Activated CD4-positive, alpha-beta T cell treated with anti-CD3 and anti-CD28 coated beads, Interleukin-2, amount 10 ng/mL, durations not matched to agents 7 days and 5 days (primary cell): ENCODE results near the gene SORCS3. TPM values are rescaled to one million over a fixed set of nuclear protein-coding genes. Genes with fewer than 3 reads are reported as not detected.

ENCODE experiments used
- CTCF ChIA-PET: fragments of 350-600 bp; sonication (Branson Sonifier 250); formaldehyde crosslinking; loops from one replicate; lab custom pipeline; 2021; ENCODE audit warnings: antibody characterized with exemption; lab: Charles Lee
- POLR2A ChIA-PET: fragments of 350-600 bp; sonication (Branson Sonifier 250); formaldehyde crosslinking; loops from one replicate; lab custom pipeline; 2021; ENCODE audit warnings: antibody characterized with exemption; lab: Charles Lee
- DNase-seq: peaks from one replicate; pipeline ENCODE4 v3.0.0-alpha.2; 2020
- H3K27ac Mint-ChIP-seq: one replicate; pipeline ENCODE4 v1.8.0; 2021; ENCODE audit warnings: mild to moderate bottlenecking, moderate library complexity, mixed read lengths
- H3K27me3 Mint-ChIP-seq: one replicate; pipeline ENCODE4 v1.8.0; 2021; ENCODE audit warnings: mixed read lengths
- H3K36me3 Mint-ChIP-seq: one replicate; pipeline ENCODE4 v1.8.0; 2021; ENCODE audit warnings: low read depth, mixed read lengths
- H3K4me1 Mint-ChIP-seq: one replicate; pipeline ENCODE4 v1.8.0; 2021; ENCODE audit warnings: mixed read lengths
- H3K4me3 Mint-ChIP-seq: one replicate; pipeline ENCODE4 v1.8.0; 2021; ENCODE audit warnings: mild to moderate bottlenecking, moderate library complexity, mixed read lengths
- H3K9me3 Mint-ChIP-seq: one replicate; pipeline ENCODE4 v1.8.0; 2021; ENCODE audit warnings: mixed read lengths
- total RNA-seq, 2 experiments: library from RNA; stranded (reverse); gene quantifications; one replicate each; pipeline ENCODE4 v1.2.3, GENCODE V29; 2021

The SORCS3 gene
- total RNA-seq, 2 experiments from 2014 or later: 0.17 TPM; not detected in 1

GRCh38 chr10:105258036-105258673 lies 617.1 kb downstream of the SORCS3 start:
- Mint-ChIP-seq H3K4me1 (no peaks in the 10 kb centered on the region), H3K36me3 (no peaks in the 10 kb centered on the region), H3K27ac (no peak overlapping the region), H3K27me3 (no peaks in the 10 kb centered on the region), H3K9me3 (no peaks in the 10 kb centered on the region), H3K4me3 (no peak overlapping the region)
- ChIA-PET POLR2A (no interaction called here), CTCF (no interaction called here)
- no peak for DNase-seq

- Mint-ChIP-seq H3K27me3 (no peaks in the 10 kb centered on the region), H3K36me3 (no peaks in the 10 kb centered on the region)
- POLR2A ChIA-PET: no interaction called here
Measured at GRCh38 chr10:105258674-105259065, 617.6 kb downstream of the SORCS3 start.

GRCh38 chr10:105259201-105259600 lies 618.1 kb downstream of the SORCS3 start:
- no peak for DNase-seq
- no peaks in the 10 kb centered on the region for H3K9me3 Mint-ChIP-seq
- ChIA-PET POLR2A (no interaction called here), CTCF (no interaction called here)
- H3K36me3 Mint-ChIP-seq: no peaks in the 10 kb centered on the region
- no peaks in the 10 kb centered on the region for H3K27me3 Mint-ChIP-seq
- no peaks in the 10 kb centered on the region for H3K4me1 Mint-ChIP-seq
- no peak overlapping the region for H3K27ac Mint-ChIP-seq
- H3K4me3 Mint-ChIP-seq: no peak overlapping the region

More at GRCh38 chr10:105258674-105259065, 617.6 kb downstream of the SORCS3 start:
- Mint-ChIP-seq H3K4me1 (no peaks in the 10 kb centered on the region), H3K4me3 (no peak overlapping the region), H3K27ac (no peak overlapping the region), H3K9me3 (no peaks in the 10 kb centered on the region)
- no peak for DNase-seq
- CTCF ChIA-PET: no interaction called here

GRCh38 chr10:105262666-105263065 lies 621.6 kb downstream of the SORCS3 start:
- no peaks in the 10 kb centered on the region for H3K36me3 Mint-ChIP-seq
- DNase-seq: no peak
- ChIA-PET CTCF (no interaction called here), POLR2A (no interaction called here)
- H3K27me3 Mint-ChIP-seq: no peaks in the 10 kb centered on the region
- H3K4me3 Mint-ChIP-seq: no peak overlapping the region
- no peaks in the 10 kb centered on the region for H3K9me3 Mint-ChIP-seq
- H3K4me1 Mint-ChIP-seq: no peaks in the 10 kb centered on the region
- H3K27ac Mint-ChIP-seq: no peak overlapping the region

- Mint-ChIP-seq H3K4me3 (no peak overlapping the region), H3K36me3 (no peaks in the 10 kb centered on the region), H3K27ac (no peak overlapping the region), H3K4me1 (no peaks in the 10 kb centered on the region), H3K27me3 (no peaks in the 10 kb centered on the region), H3K9me3 (no peaks in the 10 kb centered on the region)
- DNase-seq: no peak
- ChIA-PET CTCF (no interaction called here), POLR2A (no interaction called here)
Measured at GRCh38 chr10:105266966-105267539, 626.0 kb downstream of the SORCS3 start.

GRCh38 chr10:105268961-105269360 lies 627.9 kb downstream of the SORCS3 start:
- ChIA-PET POLR2A (no interaction called here), CTCF (no interaction called here)
- H3K4me3 Mint-ChIP-seq: no peak overlapping the region

GRCh38 chr10:105269689-105270088 lies 628.6 kb downstream of the SORCS3 start:
- H3K27me3 Mint-ChIP-seq: no peaks in the 10 kb centered on the region
- no peak overlapping the region for H3K27ac Mint-ChIP-seq
- H3K4me1 Mint-ChIP-seq: peaks cover 3% of the 10 kb centered on the region
- H3K9me3 Mint-ChIP-seq: no peaks in the 10 kb centered on the region
- no peak overlapping the region for H3K4me3 Mint-ChIP-seq
- CTCF ChIA-PET: no interaction called here
- no peaks in the 10 kb centered on the region for H3K36me3 Mint-ChIP-seq
- POLR2A ChIA-PET: no interaction called here
- DNase-seq: no peak

More at GRCh38 chr10:105268961-105269360, 627.9 kb downstream of the SORCS3 start:
- Mint-ChIP-seq H3K27ac (no peak overlapping the region), H3K36me3 (no peaks in the 10 kb centered on the region), H3K9me3 (no peaks in the 10 kb centered on the region), H3K27me3 (no peaks in the 10 kb centered on the region), H3K4me1 (no peaks in the 10 kb centered on the region)
- DNase-seq: no peak

GRCh38 chr10:105274556-105275070 lies 633.5 kb downstream of the SORCS3 start:
- DNase-seq: no peak
- Mint-ChIP-seq H3K4me3 (no peak overlapping the region), H3K27ac (no peak overlapping the region), H3K4me1 (peaks cover 7% of the 10 kb centered on the region), H3K36me3 (no peaks in the 10 kb centered on the region), H3K27me3 (no peaks in the 10 kb centered on the region), H3K9me3 (no peaks in the 10 kb centered on the region)
- POLR2A ChIA-PET: no interaction called here
- CTCF ChIA-PET: no interaction called here

- no peak overlapping the region for H3K27ac Mint-ChIP-seq
- CTCF ChIA-PET: no interaction called here
- no peak for DNase-seq
- POLR2A ChIA-PET: no interaction called here
- H3K9me3 Mint-ChIP-seq: no peaks in the 10 kb centered on the region
- H3K4me3 Mint-ChIP-seq: no peak overlapping the region
- no peaks in the 10 kb centered on the region for H3K27me3 Mint-ChIP-seq
- H3K36me3 Mint-ChIP-seq: no peaks in the 10 kb centered on the region
- H3K4me1 Mint-ChIP-seq: peaks cover 7% of the 10 kb centered on the region
Measured at GRCh38 chr10:105278439-105278838, 637.3 kb downstream of the SORCS3 start.

GRCh38 chr10:105279101-105279500 lies 638.0 kb downstream of the SORCS3 start:
- no peaks in the 10 kb centered on the region for H3K27me3 Mint-ChIP-seq
- H3K27ac Mint-ChIP-seq: no peak overlapping the region
- no peak overlapping the region for H3K4me3 Mint-ChIP-seq

GRCh38 chr10:105280895-105281294 lies 639.8 kb downstream of the SORCS3 start:
- Mint-ChIP-seq H3K9me3 (no peaks in the 10 kb centered on the region), H3K36me3 (no peaks in the 10 kb centered on the region), H3K4me3 (no peak overlapping the region), H3K27ac (no peak overlapping the region), H3K27me3 (no peaks in the 10 kb centered on the region), H3K4me1 (no peaks in the 10 kb centered on the region)
- ChIA-PET CTCF (no interaction called here), POLR2A (no interaction called here)
- no peak for DNase-seq

More at GRCh38 chr10:105279101-105279500, 638.0 kb downstream of the SORCS3 start:
- Mint-ChIP-seq H3K9me3 (no peaks in the 10 kb centered on the region), H3K36me3 (no peaks in the 10 kb centered on the region), H3K4me1 (peaks cover 7% of the 10 kb centered on the region)
- ChIA-PET POLR2A (no interaction called here), CTCF (no interaction called here)
- DNase-seq: no peak

GRCh38 chr10:105284476-105285215 lies 643.6 kb downstream of the SORCS3 start:
- H3K4me3 Mint-ChIP-seq: no peak overlapping the region
- ChIA-PET POLR2A (no interaction called here), CTCF (no interaction called here)
- DNase-seq: no peak
- peaks cover 2% of the 10 kb centered on the region for H3K27me3 Mint-ChIP-seq
- no peak overlapping the region for H3K27ac Mint-ChIP-seq
- no peaks in the 10 kb centered on the region for H3K36me3 Mint-ChIP-seq
- no peaks in the 10 kb centered on the region for H3K4me1 Mint-ChIP-seq
- no peaks in the 10 kb centered on the region for H3K9me3 Mint-ChIP-seq

- POLR2A ChIA-PET: no interaction called here
- CTCF ChIA-PET: no interaction called here
- H3K27me3 Mint-ChIP-seq: peaks cover 2% of the 10 kb centered on the region
- no peak for DNase-seq
- H3K4me1 Mint-ChIP-seq: no peaks in the 10 kb centered on the region
- H3K9me3 Mint-ChIP-seq: no peaks in the 10 kb centered on the region
- H3K27ac Mint-ChIP-seq: no peak overlapping the region
- no peak overlapping the region for H3K4me3 Mint-ChIP-seq
- H3K36me3 Mint-ChIP-seq: no peaks in the 10 kb centered on the region
Measured at GRCh38 chr10:105288026-105288425, 646.9 kb downstream of the SORCS3 start.
